Neural progenitor cell (in vitro differentiated cells): ENCODE results near the gene HOXC9. TPM values are rescaled to one million over a fixed set of nuclear protein-coding genes. Genes with fewer than 3 reads are reported as not detected.
A peak's percentile ranks its signal among the peaks of the same experiment; 100 is the strongest.

ENCODE experiments used
- DNase-seq: peaks from one replicate; pipeline ENCODE4 v3.0.0-alpha.2; 2016; ENCODE audit warnings: low spot score
- H2AFZ ChIP-seq: fragments of 200-600 bp; sonication (generic); replicated peaks from 2 replicates; pipeline ENCODE4 v1.6.1; 2016; ENCODE audit warnings: antibody characterized with exemption
- H3F3A ChIP-seq: fragments of 200-600 bp; sonication (generic); 2 replicates; pipeline ENCODE4 v1.6.1; 2016; ENCODE audit warnings: antibody characterized with exemption, low read depth
- H3K27ac ChIP-seq: fragments of 200-600 bp; sonication (generic); 2 replicates; pipeline ENCODE4 v1.5.1; 2016; ENCODE audit warnings: mild to moderate bottlenecking
- H3K27me3 ChIP-seq: fragments of 200-600 bp; sonication (generic); 2 replicates; pipeline ENCODE4 v1.6.1; 2016; ENCODE audit warnings: mild to moderate bottlenecking, moderate library complexity
- H3K36me3 ChIP-seq: fragments of 200-600 bp; sonication (generic); 2 replicates; pipeline ENCODE4 v1.5.1; 2016
- H3K4me1 ChIP-seq: fragments of 200-600 bp; sonication (generic); 2 replicates; pipeline ENCODE4 v1.6.1; 2016; ENCODE audit warnings: mixed run types
- H3K4me2 ChIP-seq: fragments of 200-600 bp; sonication (generic); 2 replicates; pipeline ENCODE4 v1.6.1; 2016
- H3K4me3 ChIP-seq: fragments of 200-600 bp; sonication (generic); 2 replicates; pipeline ENCODE4 v1.5.1; 2016
- H3K79me2 ChIP-seq: fragments of 200-600 bp; sonication (generic); 2 replicates; pipeline ENCODE4 v1.6.1; 2016; ENCODE audit warnings: low read depth
- H3K9ac ChIP-seq: fragments of 200-600 bp; sonication (generic); 2 replicates; pipeline ENCODE4 v1.6.1; 2016
- H3K9me3 ChIP-seq: fragments of 200-600 bp; sonication (generic); 2 replicates; pipeline ENCODE4 v1.5.1; 2016; ENCODE audit warnings: low read depth
- H4K20me1 ChIP-seq: fragments of 200-600 bp; sonication (generic); 2 replicates; pipeline ENCODE4 v1.6.1; 2016; ENCODE audit warnings: low read depth
- H3K27ac Mint-ChIP-seq: 3 replicates; pipeline ENCODE4 v1.8.0; 2021; ENCODE audit warnings: mixed read lengths
- H3K27me3 Mint-ChIP-seq: 2 replicates; pipeline ENCODE4 v1.8.0; 2022; ENCODE audit warnings: low read depth, mild to moderate bottlenecking, inconsistent platforms, moderate library complexity, mixed read lengths; ENCODE audit not compliant: insufficient read depth
- H3K36me3 Mint-ChIP-seq: 3 replicates; pipeline ENCODE4 v1.8.0; 2021; ENCODE audit warnings: mixed read lengths
- H3K4me1 Mint-ChIP-seq: 3 replicates; pipeline ENCODE4 v1.8.0; 2021; ENCODE audit warnings: mixed read lengths
- H3K4me3 Mint-ChIP-seq: 3 replicates; pipeline ENCODE4 v1.8.0; 2021; ENCODE audit warnings: mild to moderate bottlenecking, moderate library complexity, mixed read lengths
- H3K9me3 Mint-ChIP-seq: 3 replicates; pipeline ENCODE4 v1.8.0; 2020; ENCODE audit warnings: mixed read lengths
- EZH2 ChIP-seq: fragments of 200-600 bp; sonication (generic); IDR thresholded peaks from 2 replicates; pipeline ENCODE4 v1.6.1; 2017; ENCODE audit warnings: antibody characterized with exemption, mild to moderate bottlenecking, moderate library complexity
- EZH2phosphoT487 ChIP-seq: fragments of 200-600 bp; sonication (generic); IDR thresholded peaks from 2 replicates; pipeline ENCODE4 v1.6.1; 2017; ENCODE audit warnings: antibody characterized with exemption
- total RNA-seq: library from RNA; depleted of rRNA; stranded (reverse); fragments of >200 nt; gene quantifications from 2 replicates; pipeline ENCODE4 v1.2.3, GENCODE V29; 2015; ENCODE audit warnings: low replicate concordance
- TF ChIP-seq, protein P1 (sequence below): fragments of 200-600 bp; sonication (generic); IDR thresholded peaks from 2 replicates; pipeline ENCODE4 v1.5.1; 2017; ENCODE audit warnings: antibody characterized with exemption, mild to moderate bottlenecking

Gene HOXC9
- total RNA-seq, 1 donor from 2014 or later: not detected

DNA sequence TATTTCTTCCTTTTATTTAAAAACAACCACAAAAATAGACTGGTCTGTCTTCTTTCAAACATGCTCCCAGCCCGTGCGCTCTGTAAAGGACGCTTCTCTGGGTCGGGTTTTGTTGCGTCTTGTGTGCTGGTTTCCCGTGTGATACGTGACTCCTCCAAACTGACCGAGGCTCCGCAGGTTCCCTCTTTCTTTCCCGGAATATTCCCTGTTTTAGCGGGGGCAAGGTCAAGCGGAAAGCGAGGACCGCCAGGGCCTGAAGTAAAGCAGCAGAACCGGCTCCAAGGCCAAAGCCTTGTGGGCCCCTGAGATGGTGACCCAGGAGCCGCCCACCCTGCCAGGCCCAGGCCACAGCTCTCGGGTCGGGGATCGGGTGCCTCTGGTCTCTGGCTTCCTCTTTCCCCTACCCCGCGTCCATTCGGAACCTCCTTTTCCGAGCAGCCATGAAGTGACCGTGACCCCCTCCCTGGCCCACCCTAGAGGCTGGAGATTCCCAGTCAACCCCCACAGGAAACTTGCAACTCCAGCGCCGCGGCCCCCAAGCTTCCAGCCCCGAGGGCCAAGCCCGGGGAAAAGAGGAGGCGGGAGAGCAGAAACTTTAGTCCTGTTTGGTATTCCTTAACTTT, 15.9 kb upstream of the HOXC9 start:
- no peak overlapping the region for H2AFZ ChIP-seq
- Mint-ChIP-seq H3K27me3 (peaks cover 99% of the 10 kb centered on the region), H3K27ac (no peak overlapping the region), H3K4me1 (no peaks in the 10 kb centered on the region), H3K36me3 (no peaks in the 10 kb centered on the region), H3K4me3 (no peak overlapping the region), H3K9me3 (peaks cover 6% of the 10 kb centered on the region)
- no peaks in the 10 kb centered on the region for H3K36me3 ChIP-seq
- no peak overlapping the region for H3K4me3 ChIP-seq
- no peaks in the 10 kb centered on the region for H3F3A ChIP-seq
- H3K79me2 ChIP-seq: no peaks in the 10 kb centered on the region
- H3K9me3 ChIP-seq: no peaks in the 10 kb centered on the region
- H3K27me3 ChIP-seq: peaks cover 100% of the 10 kb centered on the region
- no peaks in the 10 kb centered on the region for H3K4me1 ChIP-seq
- H4K20me1 ChIP-seq: peaks cover 82% of the 10 kb centered on the region
- DNase-seq: no peak
- no peak overlapping the region for H3K9ac ChIP-seq
- no peak overlapping the region for H3K27ac ChIP-seq
- TF ChIP-seq, protein P1, sequence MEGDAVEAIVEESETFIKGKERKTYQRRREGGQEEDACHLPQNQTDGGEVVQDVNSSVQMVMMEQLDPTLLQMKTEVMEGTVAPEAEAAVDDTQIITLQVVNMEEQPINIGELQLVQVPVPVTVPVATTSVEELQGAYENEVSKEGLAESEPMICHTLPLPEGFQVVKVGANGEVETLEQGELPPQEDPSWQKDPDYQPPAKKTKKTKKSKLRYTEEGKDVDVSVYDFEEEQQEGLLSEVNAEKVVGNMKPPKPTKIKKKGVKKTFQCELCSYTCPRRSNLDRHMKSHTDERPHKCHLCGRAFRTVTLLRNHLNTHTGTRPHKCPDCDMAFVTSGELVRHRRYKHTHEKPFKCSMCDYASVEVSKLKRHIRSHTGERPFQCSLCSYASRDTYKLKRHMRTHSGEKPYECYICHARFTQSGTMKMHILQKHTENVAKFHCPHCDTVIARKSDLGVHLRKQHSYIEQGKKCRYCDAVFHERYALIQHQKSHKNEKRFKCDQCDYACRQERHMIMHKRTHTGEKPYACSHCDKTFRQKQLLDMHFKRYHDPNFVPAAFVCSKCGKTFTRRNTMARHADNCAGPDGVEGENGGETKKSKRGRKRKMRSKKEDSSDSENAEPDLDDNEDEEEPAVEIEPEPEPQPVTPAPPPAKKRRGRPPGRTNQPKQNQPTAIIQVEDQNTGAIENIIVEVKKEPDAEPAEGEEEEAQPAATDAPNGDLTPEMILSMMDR: no peak
- TF ChIP-seq EZH2 (peak; percentile 88), EZH2phosphoT487 (peak; percentile 82)
- H3K4me2 ChIP-seq: no peak overlapping the region

DNA sequence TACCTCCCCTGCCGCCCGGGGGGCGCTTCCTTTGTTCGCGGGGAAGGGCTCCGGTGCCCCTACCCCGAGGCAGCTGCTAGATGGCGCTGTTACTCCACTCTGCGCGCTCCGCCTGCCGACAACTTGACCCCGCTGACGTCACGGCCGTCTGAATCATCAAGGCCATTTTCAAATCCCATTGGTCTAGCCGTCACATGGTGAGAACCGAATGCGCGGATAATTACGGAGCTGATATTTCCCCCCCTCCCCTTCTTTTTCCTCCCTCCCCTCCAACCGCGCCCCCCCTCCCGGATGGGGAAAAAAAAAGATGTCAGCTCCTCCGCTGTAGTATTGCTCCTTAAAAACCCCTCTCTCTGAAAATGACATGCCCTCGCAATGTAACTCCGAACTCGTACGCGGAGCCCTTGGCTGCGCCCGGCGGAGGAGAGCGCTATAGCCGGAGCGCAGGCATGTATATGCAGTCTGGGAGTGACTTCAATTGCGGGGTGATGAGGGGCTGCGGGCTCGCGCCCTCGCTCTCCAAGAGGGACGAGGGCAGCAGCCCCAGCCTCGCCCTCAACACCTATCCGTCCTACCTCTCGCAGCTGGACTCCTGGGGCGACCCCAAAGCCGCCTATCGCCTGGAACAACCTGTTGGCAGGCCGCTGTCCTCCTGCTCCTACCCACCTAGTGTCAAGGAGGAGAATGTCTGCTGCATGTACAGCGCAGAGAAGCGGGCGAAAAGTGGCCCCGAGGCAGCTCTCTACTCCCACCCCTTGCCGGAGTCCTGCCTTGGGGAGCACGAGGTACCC, 14.9 kb upstream of the HOXC9 start, which contains the start of gene HOXC10:
TSS of gene HOXC10 (plus strand) at position 246 of the 791 bp plus-strand sequence. CDS start at position 360, 114 bp downstream.
- H3K27ac Mint-ChIP-seq: no peak within 1 kb of the TSS
- no peaks in the 10 kb centered on the region for H3K4me1 ChIP-seq
- peaks cover 86% of the 10 kb centered on the region for H4K20me1 ChIP-seq
- TF ChIP-seq, protein P1: peak; percentile 55
- TF ChIP-seq EZH2phosphoT487: no peak
- H3K36me3 Mint-ChIP-seq: no peaks in the 10 kb centered on the region
- H3K4me3 Mint-ChIP-seq: no peak within 1 kb of the TSS
- no peak within 1 kb of the TSS for H3K4me2 ChIP-seq
- no peaks in the 10 kb centered on the region for H3K4me1 Mint-ChIP-seq
- no peak within 1 kb of the TSS for H3K4me3 ChIP-seq
- peaks cover 99% of the 10 kb centered on the region for H3K27me3 Mint-ChIP-seq
- H3K27me3 ChIP-seq: peaks cover 100% of the 10 kb centered on the region
- H3K79me2 ChIP-seq: no peaks in the 10 kb centered on the region
- H2AFZ ChIP-seq: no peak within 1 kb of the TSS
- H3K9ac ChIP-seq: no peak within 1 kb of the TSS
- H3K9me3 Mint-ChIP-seq: peaks cover 9% of the 10 kb centered on the region
- H3K36me3 ChIP-seq: no peaks in the 10 kb centered on the region
- DNase-seq: peak; percentile 73
- H3F3A ChIP-seq: no peaks in the 10 kb centered on the region
- no peak within 1 kb of the TSS for H3K27ac ChIP-seq
- H3K9me3 ChIP-seq: no peaks in the 10 kb centered on the region

DNA sequence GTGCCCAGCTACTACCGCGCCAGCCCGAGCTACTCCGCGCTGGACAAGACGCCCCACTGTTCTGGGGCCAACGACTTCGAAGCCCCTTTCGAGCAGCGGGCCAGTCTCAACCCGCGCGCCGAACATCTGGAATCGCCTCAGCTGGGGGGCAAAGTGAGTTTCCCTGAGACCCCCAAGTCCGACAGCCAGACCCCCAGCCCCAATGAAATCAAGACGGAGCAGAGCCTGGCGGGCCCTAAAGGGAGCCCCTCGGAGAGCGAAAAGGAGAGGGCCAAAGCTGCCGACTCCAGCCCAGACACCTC, 14.3 kb upstream of the HOXC9 start:
- H3K4me2 ChIP-seq: no peak overlapping the region

More for the DNA sequence above, 14.3 kb upstream of the HOXC9 start:
- Mint-ChIP-seq H3K27me3 (peaks cover 99% of the 10 kb centered on the region), H3K4me3 (no peak overlapping the region), H3K9me3 (peaks cover 9% of the 10 kb centered on the region), H3K27ac (no peak overlapping the region), H3K36me3 (no peaks in the 10 kb centered on the region), H3K4me1 (no peaks in the 10 kb centered on the region)
- no peaks in the 10 kb centered on the region for H3K9me3 ChIP-seq
- DNase-seq: no peak
- H3K36me3 ChIP-seq: no peaks in the 10 kb centered on the region
- no peaks in the 10 kb centered on the region for H3K4me1 ChIP-seq
- no peaks in the 10 kb centered on the region for H3K79me2 ChIP-seq
- no peaks in the 10 kb centered on the region for H3F3A ChIP-seq
- no peak overlapping the region for H3K9ac ChIP-seq
- H3K27me3 ChIP-seq: peaks cover 100% of the 10 kb centered on the region
- no peak overlapping the region for H2AFZ ChIP-seq
- H3K27ac ChIP-seq: no peak overlapping the region
- TF ChIP-seq, protein P1: no peak
- TF ChIP-seq EZH2phosphoT487 (no peak), EZH2 (no peak)
- no peak overlapping the region for H3K4me3 ChIP-seq
- H4K20me1 ChIP-seq: peaks cover 86% of the 10 kb centered on the region
